ENCODE results near the gene CACNA1A.
"Not testable (repeated sequence)": the region's sequence is repeated elsewhere in the genome, so short reads cannot be mapped to it uniquely, and the experiment has no call there.

DNA sequence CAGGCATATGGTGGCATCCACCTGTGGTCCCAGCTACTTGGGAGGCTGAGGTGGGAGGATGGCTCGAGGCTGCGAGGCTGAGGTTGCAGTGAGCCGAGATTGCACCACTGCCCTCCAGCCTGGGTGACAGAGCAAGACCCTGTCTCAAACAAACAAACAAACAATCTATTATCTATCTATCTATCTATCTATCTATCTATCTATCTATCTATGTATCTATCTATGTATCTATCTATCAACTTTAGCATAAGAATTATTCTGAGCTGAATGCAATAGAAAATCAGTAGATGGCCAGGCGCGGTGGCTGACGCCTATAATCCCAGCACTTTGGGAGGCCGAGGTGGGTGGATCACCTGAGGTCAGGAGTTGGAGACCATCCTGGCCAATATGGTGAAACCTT is 304.2 kb downstream of the CACNA1A start:
- not testable (repeated sequence) for TF ChIP-seq TAF1 (IDR thresholded peaks at IDR 0.05; ENCODE audit: borderline replicate concordance, low read depth, low read length); POLR2A (IDR thresholded peaks at IDR 0.05; ENCODE audit: low read depth, low read length); POLR2AphosphoS5 (IDR thresholded peaks at IDR 0.05; ENCODE audit: low read depth, low read length)
